HepG2 (cell line): ENCODE measurements around the gene BCL2L1. TPM values are rescaled to one million over a fixed set of nuclear protein-coding genes. Genes with fewer than 3 reads are reported as not detected.

Experiments
- ARNTL ChIP-seq: sonication (generic); formaldehyde crosslinking; IDR thresholded peaks from 2 replicates; pipeline ENCODE4 v1.4.0; 2020; ENCODE audit warnings: mild to moderate bottlenecking, missing genetic modification reagents
- CREB1 ChIP-seq, 2 experiments: fragments of 450-650 bp in 1 of 2; IDR thresholded peaks; 2 replicates each; pipeline ENCODE4 v1.6.1; 2016 to 2017; ENCODE audit warnings: control low read depth in 1 of 2, mild to moderate bottlenecking in 1 of 2, missing compliant biosample characterization in 1 of 2, missing genetic modification characterization in 1 of 2
- ELF1 ChIP-seq: sonication (generic); formaldehyde crosslinking; IDR thresholded peaks from 2 replicates; pipeline ENCODE4 v1.4.0; 2020; ENCODE audit warnings: missing genetic modification reagents
- HOXA5 ChIP-seq: sonication (generic); formaldehyde crosslinking; IDR thresholded peaks from 2 replicates; pipeline ENCODE4 v1.4.0; 2020; ENCODE audit warnings: missing genetic modification reagents
- KDM5B ChIP-seq: sonication (generic); formaldehyde crosslinking; IDR thresholded peaks from 2 replicates; pipeline ENCODE4 v1.4.0; 2020; ENCODE audit warnings: missing genetic modification reagents, mild to moderate bottlenecking, borderline replicate concordance
- LCORL ChIP-seq, 2 experiments: fragments of 450-650 bp in 1 of 2; sonication (generic) in 1 of 2; formaldehyde crosslinking in 1 of 2; IDR thresholded peaks; 2 replicates each; pipeline versions ENCODE4 v1.5.0 to v1.6.1; 2017 to 2020; ENCODE audit warnings: antibody characterized with exemption in 1 of 2, missing genetic modification reagents in 1 of 2
- MAZ ChIP-seq, 2 experiments: sonication (generic) in 1 of 2; formaldehyde crosslinking in 1 of 2; IDR thresholded peaks; 2 replicates each; pipeline versions ENCODE4 v1.5.0 to v1.6.1; 2012 to 2020; ENCODE audit warnings: low read depth in 2 of 2, mild to moderate bottlenecking in 2 of 2, borderline replicate concordance in 1 of 2, improper control_type of control experiment in 1 of 2, low read length in 1 of 2, missing genetic modification reagents in 1 of 2, moderate library complexity in 1 of 2
- MEF2D ChIP-seq: sonication (generic); formaldehyde crosslinking; IDR thresholded peaks from 2 replicates; pipeline ENCODE4 v1.5.1; 2020; ENCODE audit warnings: mild to moderate bottlenecking, missing genetic modification reagents
- RBM39 ChIP-seq: fragments of 200-400 bp; formaldehyde crosslinking; IDR thresholded peaks from one replicate; pipeline ENCODE4 v1.6.1; 2018; ENCODE audit warnings: antibody characterized with exemption, mild to moderate bottlenecking, low read depth, low read length; ENCODE audit not compliant: poor library complexity, severe bottlenecking
- SKI ChIP-seq: fragments of 450-650 bp; IDR thresholded peaks from one replicate; pipeline ENCODE4 v1.6.1; 2018; ENCODE audit warnings: mild to moderate bottlenecking; ENCODE audit not compliant: partially characterized antibody
- TAF1 ChIP-seq: sonication (generic); formaldehyde crosslinking; IDR thresholded peaks from 2 replicates; pipeline ENCODE4 v1.4.0; 2020; ENCODE audit warnings: missing genetic modification reagents
- ZNF160 ChIP-seq: sonication (generic); formaldehyde crosslinking; IDR thresholded peaks from 2 replicates; pipeline ENCODE4 v1.8.0; 2022; ENCODE audit warnings: mild to moderate bottlenecking, inconsistent platforms, missing genetic modification reagents
- ZNF75D ChIP-seq: sonication (generic); formaldehyde crosslinking; IDR thresholded peaks from 2 replicates; pipeline ENCODE4 v1.8.1; 2023; ENCODE audit warnings: missing genetic modification reagents, mild to moderate bottlenecking, borderline replicate concordance
- ZNF891 ChIP-seq: sonication (generic); formaldehyde crosslinking; IDR thresholded peaks from 2 replicates; pipeline ENCODE4 v1.5.0; 2020; ENCODE audit warnings: mild to moderate bottlenecking, missing genetic modification reagents
- polyA plus RNA-seq, 8 experiments: library from polyadenylated mRNA; depleted of rRNA in 3 of 8; stranded (reverse) in 7 of 8; unstranded in 1 of 8; fragments of >200 nt; fragmentation: Illumina TruSeq in 4 of 8; extraction: Trizol in 4 of 8; gene quantifications; 2 replicates each; pipeline versions ENCODE4 v1.2.1 to v1.2.3, GENCODE V29; 2011 to 2016; ENCODE audit warnings: low read depth in 4 of 8, missing spikeins in 1 of 8, mixed read lengths in 1 of 8; ENCODE audit not compliant: insufficient read depth in 1 of 8
- total RNA-seq, 5 experiments: library from RNA; depleted of rRNA; stranded (reverse); fragments of >200 nt; fragmentation: Illumina TruSeq; extraction: Trizol; gene quantifications; 2 replicates each; pipeline ENCODE4 v1.2.3, GENCODE V29; 2016; ENCODE audit warnings: low read depth in 1 of 5
- TF ChIP-seq, protein P1 (sequence below): sonication (generic); formaldehyde crosslinking; IDR thresholded peaks from 2 replicates; pipeline ENCODE4 v1.8.1; 2023; ENCODE audit warnings: mild to moderate bottlenecking, missing genetic modification reagents
- TF ChIP-seq, protein P2 (sequence below): sonication (generic); formaldehyde crosslinking; IDR thresholded peaks from 2 replicates; pipeline ENCODE4 v1.5.0; 2020; ENCODE audit warnings: mild to moderate bottlenecking, missing genetic modification reagents
- TF ChIP-seq, protein P3 (sequence below): sonication (generic); formaldehyde crosslinking; IDR thresholded peaks from 2 replicates; pipeline ENCODE4 v1.8.1; 2023; ENCODE audit warnings: mild to moderate bottlenecking, inconsistent platforms, moderate library complexity, missing genetic modification reagents, borderline replicate concordance
- TF ChIP-seq, protein P4 (sequence below): sonication (generic); formaldehyde crosslinking; IDR thresholded peaks from 2 replicates; pipeline ENCODE4 v1.5.0; 2020; ENCODE audit warnings: mild to moderate bottlenecking, missing genetic modification reagents

BCL2L1 gene
- total and polyA plus RNA-seq, 2 of the 13 experiments (the other 11 are each of a cell fraction or from before 2014, with no cell fraction given) = 164 to 258 TPM

DNA sequence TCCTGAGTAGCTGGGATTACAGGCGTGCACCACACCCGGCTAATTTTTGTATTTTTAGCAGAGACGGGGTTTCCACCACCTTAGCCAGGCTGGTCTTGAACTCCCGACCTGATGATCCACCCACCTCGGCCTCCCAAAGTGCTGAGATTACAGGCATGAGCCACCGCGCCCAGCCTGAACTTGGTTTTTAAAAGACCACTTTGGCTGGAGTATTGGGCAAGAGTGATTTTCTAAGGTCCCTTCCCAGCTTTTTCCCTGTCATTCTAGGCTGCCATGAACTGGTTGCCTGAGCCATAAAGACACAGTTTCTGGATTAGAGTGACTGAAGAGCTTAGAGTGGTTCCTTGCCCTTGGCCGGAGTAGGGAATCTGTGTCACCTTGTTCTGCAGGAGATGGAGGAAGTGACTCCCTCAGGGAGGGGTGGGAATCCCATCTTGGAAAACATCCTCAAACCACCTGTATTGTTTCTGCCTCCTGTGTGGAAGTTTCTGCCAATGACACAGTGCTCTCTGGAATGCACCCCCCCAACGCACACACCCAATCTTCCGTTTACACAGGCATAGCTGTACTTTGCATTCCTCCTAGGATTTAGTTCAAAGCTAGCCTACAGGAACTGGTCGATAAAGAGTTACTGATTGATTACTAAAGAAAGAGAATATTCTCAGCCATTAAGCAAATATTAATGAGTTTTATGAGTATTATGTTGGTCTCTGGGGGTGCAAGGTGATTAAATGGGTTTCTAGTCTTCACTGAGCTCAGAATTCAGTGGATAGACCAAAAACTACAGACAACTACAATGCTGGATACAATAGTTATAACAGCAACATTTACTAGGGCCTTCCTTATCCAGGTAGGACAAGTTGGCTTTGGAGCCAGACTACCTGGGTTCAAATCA, 18.2 kb downstream of the BCL2L1 start (continued):
- no peak for TF ChIP-seq RBM39
- peak; percentile 97 for TF ChIP-seq HOXA5 (CRISPR knock-in tag)
- peak; percentile 95 for TF ChIP-seq ZNF160 (CRISPR knock-in tag)
- no peak for TF ChIP-seq ZNF75D (CRISPR knock-in tag)
- TF ChIP-seq, protein P1, sequence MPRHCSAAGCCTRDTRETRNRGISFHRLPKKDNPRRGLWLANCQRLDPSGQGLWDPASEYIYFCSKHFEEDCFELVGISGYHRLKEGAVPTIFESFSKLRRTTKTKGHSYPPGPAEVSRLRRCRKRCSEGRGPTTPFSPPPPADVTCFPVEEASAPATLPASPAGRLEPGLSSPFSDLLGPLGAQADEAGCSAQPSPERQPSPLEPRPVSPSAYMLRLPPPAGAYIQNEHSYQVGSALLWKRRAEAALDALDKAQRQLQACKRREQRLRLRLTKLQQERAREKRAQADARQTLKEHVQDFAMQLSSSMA = no peak
- TF ChIP-seq, protein P2, sequence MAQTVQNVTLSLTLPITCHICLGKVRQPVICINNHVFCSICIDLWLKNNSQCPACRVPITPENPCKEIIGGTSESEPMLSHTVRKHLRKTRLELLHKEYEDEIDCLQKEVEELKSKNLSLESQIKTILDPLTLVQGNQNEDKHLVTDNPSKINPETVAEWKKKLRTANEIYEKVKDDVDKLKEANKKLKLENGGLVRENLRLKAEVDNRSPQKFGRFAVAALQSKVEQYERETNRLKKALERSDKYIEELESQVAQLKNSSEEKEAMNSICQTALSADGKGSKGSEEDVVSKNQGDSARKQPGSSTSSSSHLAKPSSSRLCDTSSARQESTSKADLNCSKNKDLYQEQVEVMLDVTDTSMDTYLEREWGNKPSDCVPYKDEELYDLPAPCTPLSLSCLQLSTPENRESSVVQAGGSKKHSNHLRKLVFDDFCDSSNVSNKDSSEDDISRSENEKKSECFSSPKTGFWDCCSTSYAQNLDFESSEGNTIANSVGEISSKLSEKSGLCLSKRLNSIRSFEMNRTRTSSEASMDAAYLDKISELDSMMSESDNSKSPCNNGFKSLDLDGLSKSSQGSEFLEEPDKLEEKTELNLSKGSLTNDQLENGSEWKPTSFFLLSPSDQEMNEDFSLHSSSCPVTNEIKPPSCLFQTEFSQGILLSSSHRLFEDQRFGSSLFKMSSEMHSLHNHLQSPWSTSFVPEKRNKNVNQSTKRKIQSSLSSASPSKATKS (CRISPR knock-in tag) = peak; percentile 90; the same call in 1 of the 2 replicates
- peak; percentile 75; the same call in 1 of the 2 replicates for TF ChIP-seq CREB1 (IDR thresholded peaks at IDR 0.05)
- peak; percentile 95 for TF ChIP-seq CREB1 (CRISPR knock-in tag; IDR thresholded peaks at IDR 0.05)
- TF ChIP-seq, protein P3, sequence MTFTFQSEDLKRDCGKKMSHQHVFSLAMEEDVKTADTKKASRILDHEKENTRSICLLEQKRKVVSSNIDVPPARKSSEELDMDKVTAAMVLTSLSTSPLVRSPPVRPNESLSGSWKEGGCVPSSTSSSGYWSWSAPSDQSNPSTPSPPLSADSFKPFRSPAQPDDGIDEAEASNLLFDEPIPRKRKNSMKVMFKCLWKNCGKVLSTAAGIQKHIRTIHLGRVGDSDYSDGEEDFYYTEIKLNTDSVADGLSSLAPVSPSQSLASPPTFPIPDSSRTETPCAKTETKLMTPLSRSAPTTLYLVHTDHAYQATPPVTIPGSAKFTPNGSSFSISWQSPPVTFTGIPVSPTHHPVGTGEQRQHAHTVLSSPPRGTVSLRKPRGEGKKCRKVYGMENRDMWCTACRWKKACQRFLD (CRISPR knock-in tag) = peak; percentile 48
- peak; percentile 81; the same call in 1 of the 2 replicates for TF ChIP-seq ZNF891
- TF ChIP-seq MEF2D (CRISPR knock-in tag) = peak; percentile 99
- TF ChIP-seq LCORL (IDR thresholded peaks at IDR 0.05) = peak; percentile 89
- peak; percentile 100 for TF ChIP-seq LCORL (CRISPR knock-in tag; IDR thresholded peaks at IDR 0.05)
- TF ChIP-seq ARNTL (CRISPR knock-in tag) = peak; percentile 97
- peak; percentile 17; the same call in 1 of the 2 replicates for TF ChIP-seq KDM5B
- TF ChIP-seq ELF1 (CRISPR knock-in tag) = peak; percentile 83
- TF ChIP-seq SKI = peak; percentile 96
- TF ChIP-seq MAZ (IDR thresholded peaks at IDR 0.05; ENCODE audit: borderline replicate concordance, low read depth, low read length) = peak; percentile 92
- peak; percentile 92 for TF ChIP-seq MAZ (CRISPR knock-in tag; IDR thresholded peaks at IDR 0.05; ENCODE audit: low read depth)
- TF ChIP-seq, protein P4, sequence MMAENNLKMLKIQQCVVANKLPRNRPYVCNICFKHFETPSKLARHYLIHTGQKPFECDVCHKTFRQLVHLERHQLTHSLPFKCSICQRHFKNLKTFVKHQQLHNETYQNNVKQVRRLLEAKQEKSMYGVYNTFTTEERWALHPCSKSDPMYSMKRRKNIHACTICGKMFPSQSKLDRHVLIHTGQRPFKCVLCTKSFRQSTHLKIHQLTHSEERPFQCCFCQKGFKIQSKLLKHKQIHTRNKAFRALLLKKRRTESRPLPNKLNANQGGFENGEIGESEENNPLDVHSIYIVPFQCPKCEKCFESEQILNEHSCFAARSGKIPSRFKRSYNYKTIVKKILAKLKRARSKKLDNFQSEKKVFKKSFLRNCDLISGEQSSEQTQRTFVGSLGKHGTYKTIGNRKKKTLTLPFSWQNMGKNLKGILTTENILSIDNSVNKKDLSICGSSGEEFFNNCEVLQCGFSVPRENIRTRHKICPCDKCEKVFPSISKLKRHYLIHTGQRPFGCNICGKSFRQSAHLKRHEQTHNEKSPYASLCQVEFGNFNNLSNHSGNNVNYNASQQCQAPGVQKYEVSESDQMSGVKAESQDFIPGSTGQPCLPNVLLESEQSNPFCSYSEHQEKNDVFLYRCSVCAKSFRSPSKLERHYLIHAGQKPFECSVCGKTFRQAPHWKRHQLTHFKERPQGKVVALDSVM (CRISPR knock-in tag) = peak; percentile 84
- peak; percentile 73; the same call in 1 of the 2 replicates for TF ChIP-seq TAF1 (CRISPR knock-in tag)
